Measurements from ENCODE around the gene ZNF385B. TPM values are rescaled to one million over a fixed set of nuclear protein-coding genes. Genes with fewer than 3 reads are reported as not detected.

ZNF385B gene
- total RNA-seq, 1 experiment from 2014 or later = 0.33 TPM

DNA sequence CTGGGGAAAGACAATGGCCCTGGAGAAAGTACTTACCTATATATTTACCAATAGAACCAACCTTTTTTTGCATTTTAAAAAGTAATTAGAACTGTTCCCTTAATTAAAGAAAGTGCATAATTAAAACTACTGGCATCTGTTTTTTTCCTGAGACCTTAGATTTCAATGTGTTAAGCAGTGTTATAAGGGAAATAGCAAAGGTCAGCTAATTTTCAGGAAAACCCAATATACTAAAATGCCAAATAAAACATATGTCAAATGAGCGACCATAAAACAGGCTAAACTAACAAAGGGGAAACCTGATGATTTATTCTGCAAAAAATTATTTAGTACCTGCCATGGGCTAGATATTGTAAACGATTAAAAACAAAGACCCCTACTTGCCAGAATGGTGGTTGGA lies 372.8 kb downstream of the ZNF385B start:
- Mint-ChIP-seq H3K9me3 (ENCODE audit: unreplicated experiment) (no peaks in the 10 kb centered on the region), H3K4me1 (ENCODE audit: insufficient read depth, unreplicated experiment) (no peaks in the 10 kb centered on the region), H3K27me3 (ENCODE audit: insufficient read depth, unreplicated experiment) (no peaks in the 10 kb centered on the region), H3K4me3 (ENCODE audit: unreplicated experiment) (no peak overlapping the region), H3K27ac (ENCODE audit: low read depth, unreplicated experiment) (no peak overlapping the region), H3K36me3 (ENCODE audit: insufficient read depth, unreplicated experiment) (no peaks in the 10 kb centered on the region)
- TF ChIP-seq, protein P1, sequence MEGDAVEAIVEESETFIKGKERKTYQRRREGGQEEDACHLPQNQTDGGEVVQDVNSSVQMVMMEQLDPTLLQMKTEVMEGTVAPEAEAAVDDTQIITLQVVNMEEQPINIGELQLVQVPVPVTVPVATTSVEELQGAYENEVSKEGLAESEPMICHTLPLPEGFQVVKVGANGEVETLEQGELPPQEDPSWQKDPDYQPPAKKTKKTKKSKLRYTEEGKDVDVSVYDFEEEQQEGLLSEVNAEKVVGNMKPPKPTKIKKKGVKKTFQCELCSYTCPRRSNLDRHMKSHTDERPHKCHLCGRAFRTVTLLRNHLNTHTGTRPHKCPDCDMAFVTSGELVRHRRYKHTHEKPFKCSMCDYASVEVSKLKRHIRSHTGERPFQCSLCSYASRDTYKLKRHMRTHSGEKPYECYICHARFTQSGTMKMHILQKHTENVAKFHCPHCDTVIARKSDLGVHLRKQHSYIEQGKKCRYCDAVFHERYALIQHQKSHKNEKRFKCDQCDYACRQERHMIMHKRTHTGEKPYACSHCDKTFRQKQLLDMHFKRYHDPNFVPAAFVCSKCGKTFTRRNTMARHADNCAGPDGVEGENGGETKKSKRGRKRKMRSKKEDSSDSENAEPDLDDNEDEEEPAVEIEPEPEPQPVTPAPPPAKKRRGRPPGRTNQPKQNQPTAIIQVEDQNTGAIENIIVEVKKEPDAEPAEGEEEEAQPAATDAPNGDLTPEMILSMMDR (IDR thresholded peaks at IDR 0.05; ENCODE audit: unreplicated experiment) = no peak
- ChIA-PET CTCF (interaction anchor here (0.5 to 0.6 kb wide), 2 partner anchors 18 to 508 kb away, joined by 3 read pairs; no protein-coding TSS in a partner anchor), POLR2A (no interaction called here)
- DNase-seq (ENCODE audit: unreplicated experiment) = no peak
- no TSS peak for BruUV-seq (replicated peaks)
- intact Hi-C loops (cut with micrococcal nuclease) = no loop called here

GRCh38 chr2:179487010-179487731 lies 374.2 kb downstream of the ZNF385B start:
- ChIA-PET CTCF (interaction anchor here (0.5 to 0.7 kb wide), 2 partner anchors 21 to 602 kb away, joined by 3 read pairs; no protein-coding TSS in a partner anchor), POLR2A (interaction anchor here (0.7 kb wide), 1 partner anchor 272 kb away, joined by 3 read pairs; no protein-coding TSS in a partner anchor)
- intact Hi-C loops (cut with micrococcal nuclease) = no loop called here
- Mint-ChIP-seq H3K27ac (ENCODE audit: low read depth, unreplicated experiment) (no peak overlapping the region), H3K36me3 (ENCODE audit: insufficient read depth, unreplicated experiment) (no peaks in the 10 kb centered on the region), H3K27me3 (ENCODE audit: insufficient read depth, unreplicated experiment) (no peaks in the 10 kb centered on the region), H3K9me3 (ENCODE audit: unreplicated experiment) (no peaks in the 10 kb centered on the region), H3K4me1 (ENCODE audit: insufficient read depth, unreplicated experiment) (no peaks in the 10 kb centered on the region), H3K4me3 (ENCODE audit: unreplicated experiment) (no peak overlapping the region)
- DNase-seq (ENCODE audit: unreplicated experiment) = no peak
- TF ChIP-seq, protein P1 (IDR thresholded peaks at IDR 0.05; ENCODE audit: unreplicated experiment) = no peak
- no TSS peak for BruUV-seq (replicated peaks)

GRCh38 chr2:179483131-179483530 lies 378.3 kb downstream of the ZNF385B start:
- intact Hi-C loops (cut with micrococcal nuclease) = no loop called here
- no peak overlapping the region for H3K27ac Mint-ChIP-seq (ENCODE audit: low read depth, unreplicated experiment)
- no peaks in the 10 kb centered on the region for H3K9me3 Mint-ChIP-seq (ENCODE audit: unreplicated experiment)
- H3K36me3 Mint-ChIP-seq (ENCODE audit: insufficient read depth, unreplicated experiment) = no peaks in the 10 kb centered on the region
- H3K27me3 Mint-ChIP-seq (ENCODE audit: insufficient read depth, unreplicated experiment) = no peaks in the 10 kb centered on the region
- no TSS peak for BruUV-seq (replicated peaks)
- TF ChIP-seq, protein P1 (IDR thresholded peaks at IDR 0.05; ENCODE audit: unreplicated experiment) = no peak
- H3K4me3 Mint-ChIP-seq (ENCODE audit: unreplicated experiment) = no peak overlapping the region
- no peaks in the 10 kb centered on the region for H3K4me1 Mint-ChIP-seq (ENCODE audit: insufficient read depth, unreplicated experiment)
- CTCF ChIA-PET = no interaction called here
- POLR2A ChIA-PET = no interaction called here
- DNase-seq (ENCODE audit: unreplicated experiment) = no peak

GRCh38 chr2:179479947-179480346 lies 381.5 kb downstream of the ZNF385B start:
- Mint-ChIP-seq H3K9me3 (ENCODE audit: unreplicated experiment) (no peaks in the 10 kb centered on the region), H3K27ac (ENCODE audit: low read depth, unreplicated experiment) (no peak overlapping the region), H3K36me3 (ENCODE audit: insufficient read depth, unreplicated experiment) (no peaks in the 10 kb centered on the region), H3K27me3 (ENCODE audit: insufficient read depth, unreplicated experiment) (no peaks in the 10 kb centered on the region), H3K4me3 (ENCODE audit: unreplicated experiment) (no peak overlapping the region), H3K4me1 (ENCODE audit: insufficient read depth, unreplicated experiment) (no peaks in the 10 kb centered on the region)
- BruUV-seq (replicated peaks) = no TSS peak
- ChIA-PET POLR2A (no interaction called here), CTCF (no interaction called here)
- TF ChIP-seq, protein P1 (IDR thresholded peaks at IDR 0.05; ENCODE audit: unreplicated experiment) = no peak
- no peak for DNase-seq (ENCODE audit: unreplicated experiment)
- intact Hi-C loops (cut with micrococcal nuclease) = no loop called here

Data from MCF 10A (cell line).